Endothelial cell of umbilical vein (primary cell): Measurements from ENCODE around the gene KREMEN1. TPM values are rescaled to one million over a fixed set of nuclear protein-coding genes. Genes with fewer than 3 reads are reported as not detected.

Source experiments
- BruUV-seq: library from RNA; stranded (reverse); fragments of 400-500 nt; replicated peaks from 2 replicates; lab custom pipeline; 2021; lab: Mats Ljungman, UMichigan
- CTCF ChIA-PET: fragments of 300-600, 350-600 bp; sonication (Branson Sonifier 250); formaldehyde crosslinking; loops from one replicate; lab custom pipeline; 2021; ENCODE audit warnings: antibody characterized with exemption, inconsistent platforms; lab: Charles Lee
- POLR2A ChIA-PET: fragments of 300-600, 350-600 bp; sonication (Branson Sonifier 250); formaldehyde crosslinking; loops from one replicate; lab custom pipeline; 2021; ENCODE audit warnings: antibody characterized with exemption, inconsistent platforms; lab: Charles Lee
- DNase-seq: peaks from one replicate; pipeline ENCODE4 v3.0.0-alpha.2; 2011; ENCODE audit warnings: low read depth, low spot score
- FAIRE-seq: peaks from 2 replicates; lab custom pipeline; 2011; peaks lifted over from hg19 to GRCh38; lab: Jason Lieb, UNC
- H2AFZ ChIP-seq: 2 replicates; pipeline ENCODE4 v1.6.0; 2012; ENCODE audit warnings: low read depth, low read length, control low read depth, inconsistent platforms
- H3K27ac ChIP-seq: 2 replicates; pipeline ENCODE4 v1.5.1; 2011; ENCODE audit warnings: low read depth, mild to moderate bottlenecking, control low read depth, low read length, moderate library complexity; ENCODE audit not compliant: insufficient read depth
- H3K27me3 ChIP-seq, 2 experiments: 2 replicates each; pipeline versions ENCODE4 v1.6.0 to v1.6.1; 2011; ENCODE audit warnings: low read length in 2 of 2, mixed read lengths in 1 of 2; ENCODE audit not compliant: control insufficient read depth in 2 of 2, insufficient read depth in 2 of 2
- H3K36me3 ChIP-seq, 2 experiments: 2 replicates in 1 of 2; 3 replicates in 1 of 2; pipeline ENCODE4 v1.5.1; 2011; ENCODE audit warnings: low read length in 2 of 2, mild to moderate bottlenecking in 1 of 2, moderate library complexity in 1 of 2; ENCODE audit not compliant: control insufficient read depth in 2 of 2, insufficient read depth in 2 of 2; ENCODE audit errors: extremely low read depth in 1 of 2
- H3K4me1 ChIP-seq: 3 replicates; pipeline ENCODE4 v1.5.1; 2011; ENCODE audit warnings: mild to moderate bottlenecking, low read length; ENCODE audit not compliant: control insufficient read depth, insufficient read depth; ENCODE audit errors: extremely low read depth
- H3K4me2 ChIP-seq: 2 replicates; pipeline ENCODE4 v1.6.1; 2011; ENCODE audit warnings: low read length, control low read depth, mixed read lengths; ENCODE audit not compliant: insufficient read depth
- H3K4me3 ChIP-seq, 3 experiments: fragments of 200-600 bp in 1 of 3; sonication (generic), shearing (Covaris generic) in 1 of 3; replicated peaks in 1 of 3; 2 replicates each; pipeline ENCODE4 v1.5.1; 2011 to 2016; ENCODE audit warnings: control low read depth in 3 of 3, low read length in 3 of 3, mild to moderate bottlenecking in 2 of 3, inconsistent platforms in 1 of 3, low read depth in 1 of 3, moderate library complexity in 1 of 3; ENCODE audit not compliant: insufficient read depth in 1 of 3
- H3K79me2 ChIP-seq: 2 replicates; pipeline ENCODE4 v1.6.0; 2012; ENCODE audit warnings: low read length, inconsistent platforms; ENCODE audit not compliant: control insufficient read depth, insufficient read depth
- H3K9ac ChIP-seq: replicated peaks from 2 replicates; pipeline ENCODE3; 2011; ENCODE audit warnings: low read length, control low read depth; ENCODE audit not compliant: insufficient read depth; ENCODE audit errors: extremely low read depth
- H3K9me1 ChIP-seq: replicated peaks from 3 replicates; pipeline ENCODE4 v1.6.0; 2011; ENCODE audit warnings: mild to moderate bottlenecking, low read length; ENCODE audit not compliant: control insufficient read depth, insufficient read depth; ENCODE audit errors: extremely low read depth
- H3K9me3 ChIP-seq: replicated peaks from 2 replicates; pipeline ENCODE4 v1.5.1; 2012; ENCODE audit warnings: low read length, inconsistent platforms; ENCODE audit not compliant: control insufficient read depth, insufficient read depth
- H4K20me1 ChIP-seq: replicated peaks from 2 replicates; pipeline ENCODE3; 2011; ENCODE audit warnings: mild to moderate bottlenecking, low read length; ENCODE audit not compliant: control insufficient read depth, insufficient read depth; ENCODE audit errors: extremely low read depth
- EZH2 ChIP-seq: IDR thresholded peaks from 2 replicates; pipeline ENCODE4 v1.6.1; 2012; ENCODE audit warnings: borderline replicate concordance, low read depth, mild to moderate bottlenecking, moderate library complexity, low read length, inconsistent platforms; ENCODE audit not compliant: severe bottlenecking
- FOS ChIP-seq: IDR thresholded peaks from 2 replicates; pipeline ENCODE4 v1.6.1; 2011; ENCODE audit warnings: mild to moderate bottlenecking, low read length, moderate library complexity, borderline replicate concordance; ENCODE audit not compliant: insufficient read depth
- GATA2 ChIP-seq: IDR thresholded peaks from 2 replicates; pipeline ENCODE4 v1.7.0; 2011; ENCODE audit warnings: low read depth, mild to moderate bottlenecking, moderate library complexity, mixed read lengths, low read length; ENCODE audit not compliant: insufficient read length, insufficient read depth
- JUN ChIP-seq: IDR thresholded peaks from 2 replicates; pipeline ENCODE4 v1.6.1; 2011; ENCODE audit warnings: borderline replicate concordance, low read depth; ENCODE audit not compliant: insufficient read length, insufficient read depth
- MAX ChIP-seq: IDR thresholded peaks from 2 replicates; pipeline ENCODE4 v1.6.1; 2011; ENCODE audit not compliant: insufficient read depth, insufficient read length
- MYC ChIP-seq: IDR thresholded peaks from one replicate; pipeline ENCODE4 v1.6.1; 2011; ENCODE audit warnings: mild to moderate bottlenecking, low read depth, low read length
- POLR2A ChIP-seq: IDR thresholded peaks from 2 replicates; pipeline ENCODE4 v1.6.1; 2012; ENCODE audit warnings: low read depth, mild to moderate bottlenecking, control low read depth, low read length
- POLR2AphosphoS5 ChIP-seq: IDR thresholded peaks from 2 replicates; pipeline ENCODE4 v1.6.1; 2012; ENCODE audit warnings: low read depth, mild to moderate bottlenecking, control low read depth, low read length, moderate library complexity; ENCODE audit not compliant: insufficient read depth
- dilution Hi-C: fragments of 300-500 bp; cut with MboI; formaldehyde crosslinking; loops from one replicate; pipeline ENCODE4 v1.15.0; 2019; ENCODE audit warnings: low sequenced_read_pairs; ENCODE audit not compliant: extremely low pct_ligation_motif_present
- intact Hi-C: fragments of 100-400 bp; cut with micrococcal nuclease; formaldehyde crosslinking; loops from one replicate; pipeline ENCODE4 v1.10.0; 2022
- polyA plus RNA-seq, 4 experiments: library from polyadenylated mRNA; depleted of rRNA in 3 of 4; stranded (reverse) in 3 of 4; unstranded in 1 of 4; fragments of >200 nt; gene quantifications; 2 replicates each; pipeline versions ENCODE4 v1.2.1 to v1.2.3, GENCODE V29; 2011 to 2012; ENCODE audit warnings: missing spikeins in 1 of 4
- total RNA-seq: library from RNA; stranded (reverse); gene quantifications from 2 replicates; pipeline ENCODE4 v1.2.3, GENCODE V29; 2021
- TF ChIP-seq, protein P1 (sequence below), 2 donors: IDR thresholded peaks; 1 replicate in 1 of 2; 2 replicates in 1 of 2; pipeline ENCODE4 v1.5.1; 2011; ENCODE audit warnings: low read length in 2 of 2, mild to moderate bottlenecking in 2 of 2, moderate library complexity in 2 of 2, control low read depth in 1 of 2, inconsistent platforms in 1 of 2, low read depth in 1 of 2; ENCODE audit not compliant: insufficient read depth in 1 of 2; ENCODE audit errors: extremely low read depth in 1 of 2

Gene KREMEN1
- total and polyA plus RNA-seq, 2 donors (not counting 3 experiments of a cell fraction or from before 2014, with no cell fraction given) = 0.58 to 1.1 TPM

DNA sequence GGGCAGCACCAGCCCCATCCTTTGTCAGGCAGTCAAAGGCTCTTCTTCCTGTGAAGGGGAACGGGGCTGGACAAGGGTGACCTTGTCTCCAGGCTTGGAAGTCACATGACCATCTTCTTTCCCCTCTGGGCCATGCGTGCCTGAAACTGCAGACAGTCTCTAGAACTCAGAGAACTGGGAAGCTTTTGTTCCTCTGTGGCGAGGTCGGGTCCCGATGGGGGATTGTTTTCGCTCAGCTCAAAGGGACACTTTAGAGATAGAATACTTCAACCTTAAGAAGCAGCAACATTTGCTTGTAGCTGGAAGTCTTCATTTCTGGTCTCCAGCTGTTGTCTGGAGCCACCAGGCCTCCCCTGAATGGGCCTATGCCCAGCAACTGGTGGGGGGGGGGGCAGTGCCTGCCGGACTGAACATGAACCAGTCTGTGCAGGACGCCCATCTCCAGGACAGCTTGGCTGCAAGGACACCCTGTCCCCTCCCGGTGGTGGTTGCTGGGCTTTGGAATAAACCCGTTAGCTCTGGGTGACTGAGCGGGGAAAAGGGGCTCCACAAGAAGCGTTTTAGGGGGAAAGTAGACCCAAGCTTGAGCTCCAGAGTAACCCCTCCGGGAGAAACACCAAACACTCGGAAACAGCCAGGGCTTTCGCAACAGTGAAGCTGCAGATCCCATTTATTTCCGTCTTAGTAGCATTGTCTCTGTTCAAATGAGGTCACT is 77.2 kb downstream of the KREMEN1 start:
- FAIRE-seq = no peak
- dilution Hi-C loops (no loop called here), intact Hi-C loops (no loop called here)
- no TSS peak for BruUV-seq
- peaks cover 0 to 14% of the 10 kb centered on the region in 2 experiments for H3K27me3 ChIP-seq
- TF ChIP-seq MYC (no peak), POLR2AphosphoS5 (no peak), EZH2 (no peak), JUN (no peak), GATA2 (no peak), FOS (no peak), POLR2A (no peak), MAX (no peak)
- TF ChIP-seq, protein P1, sequence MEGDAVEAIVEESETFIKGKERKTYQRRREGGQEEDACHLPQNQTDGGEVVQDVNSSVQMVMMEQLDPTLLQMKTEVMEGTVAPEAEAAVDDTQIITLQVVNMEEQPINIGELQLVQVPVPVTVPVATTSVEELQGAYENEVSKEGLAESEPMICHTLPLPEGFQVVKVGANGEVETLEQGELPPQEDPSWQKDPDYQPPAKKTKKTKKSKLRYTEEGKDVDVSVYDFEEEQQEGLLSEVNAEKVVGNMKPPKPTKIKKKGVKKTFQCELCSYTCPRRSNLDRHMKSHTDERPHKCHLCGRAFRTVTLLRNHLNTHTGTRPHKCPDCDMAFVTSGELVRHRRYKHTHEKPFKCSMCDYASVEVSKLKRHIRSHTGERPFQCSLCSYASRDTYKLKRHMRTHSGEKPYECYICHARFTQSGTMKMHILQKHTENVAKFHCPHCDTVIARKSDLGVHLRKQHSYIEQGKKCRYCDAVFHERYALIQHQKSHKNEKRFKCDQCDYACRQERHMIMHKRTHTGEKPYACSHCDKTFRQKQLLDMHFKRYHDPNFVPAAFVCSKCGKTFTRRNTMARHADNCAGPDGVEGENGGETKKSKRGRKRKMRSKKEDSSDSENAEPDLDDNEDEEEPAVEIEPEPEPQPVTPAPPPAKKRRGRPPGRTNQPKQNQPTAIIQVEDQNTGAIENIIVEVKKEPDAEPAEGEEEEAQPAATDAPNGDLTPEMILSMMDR (IDR thresholded peaks at IDR 0.05; ENCODE audit: extremely low read depth in 1 of 2, insufficient read depth in 1 of 2, low read depth in 1 of 2, low read length in 2 of 2) = no peak
- H3K4me1 ChIP-seq = no peaks in the 10 kb centered on the region
- no peaks in the 10 kb centered on the region for H3K79me2 ChIP-seq
- no peaks in the 10 kb centered on the region for H3K36me3 ChIP-seq
- H3K27ac ChIP-seq = no peak overlapping the region
- H3K9me3 ChIP-seq = no peaks in the 10 kb centered on the region
- ChIA-PET POLR2A (no interaction called here), CTCF (no interaction called here)
- no peak for DNase-seq
- H3K4me2 ChIP-seq = no peak overlapping the region
- no peaks in the 10 kb centered on the region for H3K9me1 ChIP-seq
- H4K20me1 ChIP-seq = no peaks in the 10 kb centered on the region
- H2AFZ ChIP-seq = no peak overlapping the region
- no peak overlapping the region for H3K4me3 ChIP-seq
- no peak overlapping the region for H3K9ac ChIP-seq
